Upper lobe of left lung (tissue), 4 donors: ENCODE measurements around the gene FUCA2.

Source experiments
- CTCF ChIP-seq, 6 experiments: fragments of 450-650 bp in 4 of 6; fragments of 200-600 bp in 2 of 6; sonication (generic) in 2 of 6; IDR thresholded peaks; one replicate each; pipeline ENCODE4 v1.5.1; 2016 to 2019; ENCODE audit warnings: antibody characterized with exemption in 6 of 6
- EP300 ChIP-seq, 4 donors: sonication (generic); formaldehyde crosslinking; IDR thresholded peaks; one replicate each; pipeline ENCODE4 v1.5.1; 2017; ENCODE audit warnings: antibody characterized with exemption in 4 of 4, control low read depth in 2 of 4
- POLR2A ChIP-seq, 4 donors: fragments of 450-650 bp; IDR thresholded peaks; one replicate each; pipeline ENCODE4 v1.5.1; 2016 to 2017; ENCODE audit warnings: antibody characterized with exemption in 4 of 4, mild to moderate bottlenecking in 2 of 4
- POLR2AphosphoS5 ChIP-seq, 2 donors: sonication (generic); formaldehyde crosslinking; IDR thresholded peaks; one replicate each; pipeline ENCODE4 v1.5.1; 2017; ENCODE audit warnings: antibody characterized with exemption in 2 of 2

DNA sequence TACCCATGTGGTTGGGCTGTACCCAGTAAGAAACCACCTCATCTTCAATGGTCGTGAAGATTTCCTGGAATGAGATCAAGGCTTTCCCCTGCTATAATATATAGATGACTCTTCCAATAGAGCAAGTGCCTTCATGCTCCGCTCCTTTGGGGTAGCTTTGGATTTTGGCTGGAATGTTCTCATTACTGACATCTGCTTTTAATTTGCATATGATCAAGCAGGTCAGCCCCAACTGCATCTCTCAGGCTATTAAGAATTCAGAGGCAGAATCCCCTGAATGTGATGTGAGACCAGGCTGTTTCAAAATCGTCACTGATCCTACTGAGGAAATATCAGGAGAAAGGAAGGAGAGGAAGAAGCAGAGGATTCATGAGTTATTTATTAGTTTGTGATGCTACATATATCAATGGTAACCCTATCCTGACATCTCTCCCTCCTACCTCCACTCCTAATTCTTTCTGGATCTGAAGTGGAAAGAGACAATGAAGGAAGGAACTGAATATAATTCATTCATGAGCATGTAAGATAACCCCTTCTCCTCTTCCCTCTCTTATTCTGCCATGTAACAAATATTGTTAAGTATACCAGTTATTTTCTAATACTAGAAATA is 47.6 kb upstream of the FUCA2 start:
- no peak for TF ChIP-seq POLR2A (IDR thresholded peaks at IDR 0.05)
- TF ChIP-seq CTCF (IDR thresholded peaks at IDR 0.05), result no peak
- no peak for TF ChIP-seq POLR2AphosphoS5 (IDR thresholded peaks at IDR 0.05)
- TF ChIP-seq EP300 (IDR thresholded peaks at IDR 0.05), result no peak
